ENCODE measurements around the gene PP2D1. TPM values are rescaled to one million over a fixed set of nuclear protein-coding genes. Genes with fewer than 3 reads are reported as not detected.
"Not testable (repeated sequence)": the region's sequence is repeated elsewhere in the genome, so short reads cannot be mapped to it uniquely, and the experiment has no call there.

Gene PP2D1
- total and polyA plus RNA-seq, 2 donors = not detected

DNA sequence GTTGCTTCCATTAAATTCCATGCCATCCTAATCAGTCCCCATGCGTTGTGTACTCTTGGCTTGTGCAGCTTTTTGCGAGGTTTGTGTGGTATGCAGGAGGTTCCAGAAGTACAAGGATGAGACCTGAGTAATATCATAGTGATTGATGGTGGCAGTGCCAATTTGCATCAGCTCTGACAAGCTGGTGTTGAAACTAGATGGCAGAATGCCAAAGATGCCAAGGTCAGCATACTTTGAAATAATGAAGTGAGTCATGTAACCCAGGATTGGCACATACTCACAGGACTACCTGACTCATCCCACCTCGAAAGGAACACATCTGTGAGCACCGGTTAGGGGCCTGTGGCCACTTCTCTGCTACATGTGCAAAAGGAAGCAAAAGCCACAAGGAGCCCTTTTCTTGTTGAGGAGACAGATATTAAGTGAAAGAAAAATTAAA is 42.5 kb upstream of the PP2D1 start:
- Histone ChIP-seq H3K4me1 (ENCODE audit: control insufficient read depth in 2 of 2, insufficient read depth in 2 of 2, low read length in 2 of 2) (peaks cover 45 to 52% of the 10 kb centered on the region in 2 donors), H3K4me3 (ENCODE audit: low read length in 2 of 2) (peak overlapping the region in 1 of 2 donors; percentile 35), H3K9me3 (ENCODE audit: control insufficient read depth in 2 of 2, insufficient read depth in 1 of 2, low read length in 1 of 2) (no peaks in the 10 kb centered on the region), H3K27me3 (ENCODE audit: control insufficient read depth in 2 of 2, insufficient read depth in 1 of 2, low read length in 1 of 2) (no peaks in the 10 kb centered on the region), H3K27ac (ENCODE audit: low read depth in 1 of 2, low read length in 1 of 2) (peak overlapping the region; percentile 92 to 93), H3K36me3 (ENCODE audit: control insufficient read depth in 2 of 2, insufficient read depth in 2 of 2, low read length in 1 of 2) (no peaks in the 10 kb centered on the region)
- 24% methylated on average over 4 of the region's 4 CpGs for WGBS
- peak in 2 of 9 donors; percentile 33 to 68 for DNase-seq (ENCODE audit: low read depth in 6 of 9, low spot score in 9 of 9)

DNA sequence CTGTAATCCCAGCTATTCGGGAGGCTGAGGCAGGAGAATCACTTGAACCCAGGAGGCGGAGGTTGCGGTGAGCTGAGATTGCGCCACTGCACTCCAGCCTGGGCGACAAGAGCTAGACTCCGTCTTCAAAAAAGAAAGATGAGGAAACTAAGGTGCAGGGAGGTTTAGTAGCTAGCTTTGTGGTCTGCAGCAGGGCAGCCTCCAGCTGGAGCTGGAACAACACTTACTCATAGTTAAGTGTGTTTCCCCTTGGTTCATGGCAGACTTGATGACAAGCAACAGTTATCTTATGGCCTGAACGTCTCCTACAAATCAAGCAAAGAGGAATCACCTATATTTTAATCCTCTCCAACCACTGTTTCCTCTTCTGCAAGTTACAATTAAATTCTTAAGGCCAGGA is 40.8 kb upstream of the PP2D1 start:
- Histone ChIP-seq H3K4me1 (ENCODE audit: control insufficient read depth in 2 of 2, insufficient read depth in 2 of 2, low read length in 2 of 2) (peaks cover 50 to 56% of the 10 kb centered on the region in 2 donors), H3K9me3 (ENCODE audit: control insufficient read depth in 2 of 2, insufficient read depth in 1 of 2, low read length in 1 of 2) (no peaks in the 10 kb centered on the region), H3K27me3 (ENCODE audit: control insufficient read depth in 2 of 2, insufficient read depth in 1 of 2, low read length in 1 of 2) (no peaks in the 10 kb centered on the region), H3K36me3 (ENCODE audit: control insufficient read depth in 2 of 2, insufficient read depth in 2 of 2, low read length in 1 of 2) (no peaks in the 10 kb centered on the region), H3K27ac (ENCODE audit: low read depth in 1 of 2, low read length in 1 of 2) (peak overlapping the region in 1 of 2 donors; percentile 38), H3K4me3 (ENCODE audit: low read length in 2 of 2) (no peak overlapping the region)
- WGBS = 80% methylated on average over 7 of the region's 7 CpGs
- DNase-seq (ENCODE audit: low read depth in 6 of 9, low spot score in 9 of 9) = no peak

DNA sequence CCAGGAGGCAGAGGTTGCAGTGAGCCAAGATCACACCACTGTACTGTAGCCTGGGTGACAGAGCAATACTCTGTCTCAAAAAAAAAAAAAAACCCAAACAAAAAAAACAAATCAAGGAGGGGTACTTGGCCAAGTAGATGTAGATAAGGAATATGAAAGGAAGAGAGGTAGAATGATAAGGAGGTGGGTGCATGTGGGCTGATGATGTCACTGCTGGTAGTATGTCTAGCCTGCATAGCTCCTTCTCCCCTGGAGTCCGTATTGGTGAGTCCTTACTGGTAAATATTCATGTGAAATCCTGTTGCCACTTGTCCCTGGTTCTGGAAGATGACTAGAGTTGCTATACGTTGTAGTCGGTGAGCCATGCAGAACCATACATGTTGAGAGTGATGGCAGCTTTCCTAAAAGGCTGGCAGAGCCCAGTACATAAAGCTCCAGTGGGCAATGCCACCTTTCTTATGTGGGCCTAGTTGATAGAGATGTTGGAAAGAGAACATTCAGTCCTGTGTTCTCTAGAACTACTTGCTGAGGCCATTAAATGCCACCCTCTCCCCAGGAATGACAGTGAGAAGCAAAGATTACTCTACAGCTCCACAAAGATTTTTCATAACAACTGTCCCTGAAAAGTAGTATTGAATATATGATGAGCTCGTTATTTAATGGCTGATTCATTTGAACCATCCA is 39.2 kb upstream of the PP2D1 start:
- WGBS = 96% methylated on average over 4 of the region's 4 CpGs
- Histone ChIP-seq H3K27ac (ENCODE audit: low read depth in 1 of 2, low read length in 1 of 2) (no peak overlapping the region), H3K4me1 (ENCODE audit: control insufficient read depth in 2 of 2, insufficient read depth in 2 of 2, low read length in 2 of 2) (peaks cover 46 to 47% of the 10 kb centered on the region in 2 donors), H3K36me3 (ENCODE audit: control insufficient read depth in 2 of 2, insufficient read depth in 2 of 2, low read length in 1 of 2) (peaks cover 0 to 4% of the 10 kb centered on the region in 2 donors), H3K27me3 (ENCODE audit: control insufficient read depth in 2 of 2, insufficient read depth in 1 of 2, low read length in 1 of 2) (no peaks in the 10 kb centered on the region), H3K9me3 (ENCODE audit: control insufficient read depth in 2 of 2, insufficient read depth in 1 of 2, low read length in 1 of 2) (no peaks in the 10 kb centered on the region), H3K4me3 (ENCODE audit: low read length in 2 of 2) (no peak overlapping the region)
- no peak for DNase-seq (ENCODE audit: low read depth in 6 of 9, low spot score in 9 of 9)

- Histone ChIP-seq H3K4me3 (ENCODE audit: low read length in 2 of 2) (no peak overlapping the region), H3K36me3 (ENCODE audit: control insufficient read depth in 2 of 2, insufficient read depth in 2 of 2, low read length in 1 of 2) (peaks cover 0 to 4% of the 10 kb centered on the region in 2 donors), H3K27ac (ENCODE audit: low read depth in 1 of 2, low read length in 1 of 2) (peak overlapping the region; percentile 32 to 60), H3K9me3 (ENCODE audit: control insufficient read depth in 2 of 2, insufficient read depth in 1 of 2, low read length in 1 of 2) (no peaks in the 10 kb centered on the region), H3K27me3 (ENCODE audit: control insufficient read depth in 2 of 2, insufficient read depth in 1 of 2, low read length in 1 of 2) (no peaks in the 10 kb centered on the region), H3K4me1 (ENCODE audit: control insufficient read depth in 2 of 2, insufficient read depth in 2 of 2, low read length in 2 of 2) (peaks cover 34 to 40% of the 10 kb centered on the region in 2 donors)
- DNase-seq (ENCODE audit: low read depth in 6 of 9, low spot score in 9 of 9) = no peak
- WGBS = 87% methylated on average over 9 of the region's 9 CpGs
Observed at GRCh38 chr3:20047976-20048883, 36.2 kb upstream of the PP2D1 start.

DNA sequence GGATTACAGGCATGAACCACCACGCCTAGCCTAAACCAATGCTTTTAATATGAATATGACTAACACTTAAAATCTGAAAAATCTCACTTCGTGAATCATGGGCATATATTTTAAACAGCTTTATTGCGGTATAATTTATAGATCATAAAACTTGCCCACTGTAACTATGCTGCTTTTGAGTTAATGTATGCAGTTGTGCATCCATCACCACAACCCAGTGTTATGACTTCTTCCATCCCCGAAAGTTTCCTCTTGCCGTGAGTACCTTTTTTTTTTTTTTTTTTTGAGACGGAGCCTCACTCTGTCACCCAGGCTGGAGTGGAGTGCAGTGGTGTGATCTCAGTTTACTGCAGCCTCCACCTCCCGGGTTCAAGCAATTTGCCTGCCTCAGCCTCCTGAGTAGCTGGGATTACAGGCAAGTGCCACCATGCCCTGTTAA is 35.3 kb upstream of the PP2D1 start:
- Histone ChIP-seq H3K27ac (ENCODE audit: low read depth in 1 of 2, low read length in 1 of 2) (no peak overlapping the region), H3K36me3 (ENCODE audit: control insufficient read depth in 2 of 2, insufficient read depth in 2 of 2, low read length in 1 of 2) (peaks cover 0 to 7% of the 10 kb centered on the region in 2 donors), H3K4me1 (ENCODE audit: control insufficient read depth in 2 of 2, insufficient read depth in 2 of 2, low read length in 2 of 2) (peaks cover 35 to 43% of the 10 kb centered on the region in 2 donors), H3K27me3 (ENCODE audit: control insufficient read depth in 2 of 2, insufficient read depth in 1 of 2, low read length in 1 of 2) (no peaks in the 10 kb centered on the region), H3K9me3 (ENCODE audit: control insufficient read depth in 2 of 2, insufficient read depth in 1 of 2, low read length in 1 of 2) (no peaks in the 10 kb centered on the region), H3K4me3 (ENCODE audit: low read length in 2 of 2) (no peak overlapping the region)
- no peak for DNase-seq (ENCODE audit: low read depth in 6 of 9, low spot score in 9 of 9)
- 94% methylated on average over 7 of the region's 7 CpGs for WGBS

DNA sequence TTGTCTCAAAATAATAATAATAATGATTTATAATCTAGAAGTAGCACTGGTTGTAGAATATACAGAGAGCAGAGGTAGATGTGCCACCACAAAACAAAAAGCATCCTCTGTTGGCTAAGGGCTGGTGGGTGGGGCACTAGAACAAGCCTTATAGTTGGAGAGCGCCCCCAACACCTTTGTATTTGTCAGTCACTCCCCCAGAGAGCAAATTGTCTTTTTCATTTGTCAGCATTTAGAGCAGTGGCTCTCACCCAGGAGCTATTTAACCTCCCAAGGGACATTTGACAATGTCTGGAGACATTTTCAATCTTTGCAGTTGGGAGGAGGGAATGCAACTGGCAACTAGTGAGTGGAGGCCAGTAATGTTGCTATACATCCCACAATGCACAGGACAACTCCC is 34.5 kb upstream of the PP2D1 start:
- Histone ChIP-seq H3K27me3 (ENCODE audit: control insufficient read depth in 2 of 2, insufficient read depth in 1 of 2, low read length in 1 of 2) (no peaks in the 10 kb centered on the region), H3K36me3 (ENCODE audit: control insufficient read depth in 2 of 2, insufficient read depth in 2 of 2, low read length in 1 of 2) (peaks cover 0 to 7% of the 10 kb centered on the region in 2 donors), H3K27ac (ENCODE audit: low read depth in 1 of 2, low read length in 1 of 2) (no peak overlapping the region), H3K4me3 (ENCODE audit: low read length in 2 of 2) (no peak overlapping the region), H3K9me3 (ENCODE audit: control insufficient read depth in 2 of 2, insufficient read depth in 1 of 2, low read length in 1 of 2) (no peaks in the 10 kb centered on the region), H3K4me1 (ENCODE audit: control insufficient read depth in 2 of 2, insufficient read depth in 2 of 2, low read length in 2 of 2) (peaks cover 43 to 48% of the 10 kb centered on the region in 2 donors)
- DNase-seq (ENCODE audit: low read depth in 6 of 9, low spot score in 9 of 9) = no peak
- WGBS = 100% methylated on average over 1 of the region's 1 CpG

DNA sequence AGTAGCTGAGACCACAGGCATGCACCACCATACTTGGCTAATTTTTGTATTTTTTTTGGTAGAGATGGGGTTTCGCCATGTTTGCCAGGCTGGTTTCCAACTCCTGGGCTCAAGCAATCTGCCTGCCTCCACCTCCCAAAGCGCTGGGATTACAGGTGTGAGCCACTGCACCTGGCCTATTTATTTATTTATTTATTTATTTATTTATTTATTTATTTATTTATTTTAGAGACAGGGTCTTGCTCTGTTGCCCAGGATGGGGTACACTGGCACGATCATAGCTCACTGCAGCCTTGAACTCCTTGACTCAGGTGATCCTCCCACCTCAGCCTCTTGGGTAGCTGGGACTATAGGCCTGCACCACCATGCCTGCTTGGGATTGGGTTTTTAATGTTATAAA is 33.1 kb upstream of the PP2D1 start:
- H3K9me3 ChIP-seq (ENCODE audit: control insufficient read depth in 2 of 2, insufficient read depth in 1 of 2, low read length in 1 of 2); H3K4me3 ChIP-seq (ENCODE audit: low read length in 2 of 2); DNase-seq (ENCODE audit: low read depth in 6 of 9, low spot score in 9 of 9); H3K27ac ChIP-seq (ENCODE audit: low read depth in 1 of 2, low read length in 1 of 2); H3K27me3 ChIP-seq (ENCODE audit: control insufficient read depth in 2 of 2, insufficient read depth in 1 of 2, low read length in 1 of 2): not testable (repeated sequence)
- 98% methylated on average over 3 of the region's 3 CpGs for WGBS
- Histone ChIP-seq H3K4me1 (ENCODE audit: control insufficient read depth in 2 of 2, insufficient read depth in 2 of 2, low read length in 2 of 2) (peaks cover 45% of the 10 kb centered on the region in 2 donors), H3K36me3 (ENCODE audit: control insufficient read depth in 2 of 2, insufficient read depth in 2 of 2, low read length in 1 of 2) (peaks cover 0 to 10% of the 10 kb centered on the region in 2 donors)

DNA sequence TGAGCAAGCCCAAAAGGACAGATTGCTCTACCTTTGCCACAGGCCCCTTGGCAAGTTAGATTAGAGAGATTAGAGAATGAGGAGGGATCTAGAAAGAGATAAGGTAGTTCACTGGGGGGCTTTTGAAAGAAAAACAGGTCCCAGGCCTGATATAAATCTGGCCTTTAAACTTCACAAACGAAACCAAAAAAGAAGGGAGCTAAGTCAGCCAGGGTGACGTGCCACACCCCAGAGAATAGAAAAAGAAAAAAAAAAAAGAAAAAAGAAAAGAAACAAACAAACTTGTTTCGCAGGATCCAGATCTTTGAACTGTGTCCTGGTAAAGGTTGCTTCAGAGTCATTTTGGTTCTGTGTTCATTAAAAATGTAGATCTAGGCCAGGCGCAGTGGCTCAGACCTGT is 31.8 kb upstream of the PP2D1 start:
- peak overlapping the region; percentile 75 to 91 for H3K27ac ChIP-seq (ENCODE audit: low read depth in 1 of 2, low read length in 1 of 2)
- 36% methylated on average over 4 of the region's 4 CpGs for WGBS
- H3K4me1 ChIP-seq (ENCODE audit: control insufficient read depth in 2 of 2, insufficient read depth in 2 of 2, low read length in 2 of 2) = peaks cover 45 to 46% of the 10 kb centered on the region in 2 donors
- H3K36me3 ChIP-seq (ENCODE audit: control insufficient read depth in 2 of 2, insufficient read depth in 2 of 2, low read length in 1 of 2) = peaks cover 0 to 10% of the 10 kb centered on the region in 2 donors
- DNase-seq (ENCODE audit: low read depth in 6 of 9, low spot score in 9 of 9) = peak in 1 of 9 donors; percentile 43
- no peaks in the 10 kb centered on the region for H3K27me3 ChIP-seq (ENCODE audit: control insufficient read depth in 2 of 2, insufficient read depth in 1 of 2, low read length in 1 of 2)
- H3K4me3 ChIP-seq (ENCODE audit: low read length in 2 of 2) = peak overlapping the region; percentile 1 to 43
- H3K9me3 ChIP-seq (ENCODE audit: control insufficient read depth in 2 of 2, insufficient read depth in 1 of 2, low read length in 1 of 2) = no peaks in the 10 kb centered on the region

- peak in 2 of 9 donors; percentile 45 to 70 for DNase-seq (ENCODE audit: low read depth in 6 of 9, low spot score in 9 of 9)
- Histone ChIP-seq H3K9me3 (ENCODE audit: control insufficient read depth in 2 of 2, insufficient read depth in 1 of 2, low read length in 1 of 2) (no peaks in the 10 kb centered on the region), H3K4me1 (ENCODE audit: control insufficient read depth in 2 of 2, insufficient read depth in 2 of 2, low read length in 2 of 2) (peaks cover 48% of the 10 kb centered on the region in 2 donors), H3K27ac (ENCODE audit: low read depth in 1 of 2, low read length in 1 of 2) (peak overlapping the region; percentile 75 to 91), H3K27me3 (ENCODE audit: control insufficient read depth in 2 of 2, insufficient read depth in 1 of 2, low read length in 1 of 2) (no peaks in the 10 kb centered on the region), H3K36me3 (ENCODE audit: control insufficient read depth in 2 of 2, insufficient read depth in 2 of 2, low read length in 1 of 2) (peaks cover 0 to 10% of the 10 kb centered on the region in 2 donors), H3K4me3 (ENCODE audit: low read length in 2 of 2) (peak overlapping the region; percentile 8 to 43)
- 18% methylated on average over 4 of the region's 4 CpGs for WGBS
Observed at GRCh38 chr3:20043396-20043795, 31.3 kb upstream of the PP2D1 start.
